Measurements from ENCODE around the gene CNKSR3.

Gene CNKSR3

GRCh38 chr6:154377726-154378125 is 132.8 kb downstream of the CNKSR3 start:
- no peak for DNase-seq

GRCh38 chr6:154373971-154374370 is 136.5 kb downstream of the CNKSR3 start:
- no peak for DNase-seq

GRCh38 chr6:154371281-154371680 is 139.2 kb downstream of the CNKSR3 start:
- DNase-seq = no peak

- DNase-seq = peak; percentile 76
Measured at GRCh38 chr6:154370545-154370944, 139.9 kb downstream of the CNKSR3 start.

- DNase-seq = no peak
Measured at GRCh38 chr6:154367839-154368695, 142.4 kb downstream of the CNKSR3 start.

GRCh38 chr6:154367336-154367735 is 143.1 kb downstream of the CNKSR3 start:
- DNase-seq = no peak

GRCh38 chr6:154363821-154364220 is 146.7 kb downstream of the CNKSR3 start:
- no peak for DNase-seq

GRCh38 chr6:154361476-154361875 is 149.0 kb downstream of the CNKSR3 start:
- no peak for DNase-seq

GRCh38 chr6:154360476-154360875 is 150.0 kb downstream of the CNKSR3 start:
- peak; percentile 18 for DNase-seq

- DNase-seq = no peak
Measured at GRCh38 chr6:154359679-154360078, 150.8 kb downstream of the CNKSR3 start.

- DNase-seq = peak; percentile 73
Measured at GRCh38 chr6:154359161-154359574, 151.3 kb downstream of the CNKSR3 start.

GRCh38 chr6:154358019-154358545 is 152.4 kb downstream of the CNKSR3 start:
- DNase-seq = no peak

GRCh38 chr6:154356690-154357089 is 153.8 kb downstream of the CNKSR3 start, which contains the start of gene IPCEF1:
TSS of gene IPCEF1 (minus strand) at chr6:154356803. CDS start at chr6:154265947, 90,856 bp downstream.
- peak; percentile 65 for DNase-seq

GRCh38 chr6:154356113-154356512 is 154.4 kb downstream of the CNKSR3 start:
- no peak for DNase-seq

- DNase-seq = no peak
Measured at GRCh38 chr6:154354265-154354777, 156.2 kb downstream of the CNKSR3 start.

- DNase-seq = no peak
Measured at GRCh38 chr6:154353626-154354025, 156.9 kb downstream of the CNKSR3 start.

- DNase-seq = peak; percentile 38
Measured at GRCh38 chr6:154352898-154353585, 157.4 kb downstream of the CNKSR3 start.

GRCh38 chr6:154350293-154350692 is 160.2 kb downstream of the CNKSR3 start:
- DNase-seq = no peak

- no peak for DNase-seq
Measured at GRCh38 chr6:154347981-154348380, 162.5 kb downstream of the CNKSR3 start.

- DNase-seq = no peak
Measured at GRCh38 chr6:154345811-154346210, 164.7 kb downstream of the CNKSR3 start.

- DNase-seq = peak; percentile 75
Measured at GRCh38 chr6:154343473-154344308, 166.8 kb downstream of the CNKSR3 start.

GRCh38 chr6:154341871-154342270 is 168.6 kb downstream of the CNKSR3 start:
- DNase-seq = no peak

- no peak for DNase-seq
Measured at GRCh38 chr6:154341336-154341735, 169.1 kb downstream of the CNKSR3 start.
